SK-N-SH treated with all-trans-retinoic acid at 6 μM for 48 hours (cell line): ENCODE measurements around the gene MTHFD2L.
A peak's percentile ranks its signal among the peaks of the same experiment; 100 is the strongest.

Experiments used
- ATAC-seq: fragments of 200-7000 bp; cut with Tn5 transposase; 3 replicates; pipeline ENCODE4 v1.9.1; 2020; ENCODE audit warnings: mild to moderate bottlenecking, moderate library complexity
- ARNTL ChIP-seq: fragments of 450-650 bp; formaldehyde crosslinking; IDR thresholded peaks from 2 replicates; pipeline ENCODE4 v1.5.0; 2020; ENCODE audit warnings: low read depth, mild to moderate bottlenecking, moderate library complexity, borderline replicate concordance
- BACH2 ChIP-seq: fragments of 250-450 bp; sonication (Bioruptor Pico); IDR thresholded peaks from 2 replicates; pipeline ENCODE4 v1.9.0; 2021; ENCODE audit warnings: mild to moderate bottlenecking, borderline replicate concordance
- CREB5 ChIP-seq: fragments of 250-450 bp; sonication (Bioruptor Pico); IDR thresholded peaks from 2 replicates; pipeline ENCODE4 v1.5.1; 2020; ENCODE audit warnings: low read depth, mild to moderate bottlenecking, moderate library complexity
- CSDC2 ChIP-seq: fragments of 250-450 bp; sonication (Bioruptor Pico); IDR thresholded peaks from 2 replicates; pipeline ENCODE4 v1.5.0; 2020; ENCODE audit warnings: mild to moderate bottlenecking, moderate library complexity
- CSRNP3 ChIP-seq: fragments of 250-450 bp; sonication (Bioruptor Pico); IDR thresholded peaks from 2 replicates; pipeline ENCODE4 v1.5.1; 2021; ENCODE audit warnings: mild to moderate bottlenecking, moderate library complexity
- ESRRG ChIP-seq: fragments of 250-450 bp; sonication (Bioruptor Pico); IDR thresholded peaks from 2 replicates; pipeline ENCODE4 v1.6.1; 2021; ENCODE audit warnings: mild to moderate bottlenecking
- GLIS3 ChIP-seq: fragments of 250-450 bp; sonication (Bioruptor Pico); IDR thresholded peaks from 2 replicates; pipeline ENCODE4 v1.5.0; 2020; ENCODE audit warnings: mild to moderate bottlenecking, moderate library complexity
- OSR1 ChIP-seq: fragments of 250-450 bp; sonication (Bioruptor Pico); IDR thresholded peaks from 2 replicates; pipeline ENCODE4 v1.8.0; 2022; ENCODE audit warnings: moderate library complexity, mild to moderate bottlenecking, inconsistent platforms
- PATZ1 ChIP-seq: fragments of 250-450 bp; sonication (Bioruptor Pico); IDR thresholded peaks from 2 replicates; pipeline ENCODE4 v1.8.0; 2020; ENCODE audit warnings: mild to moderate bottlenecking, moderate library complexity, borderline replicate concordance
- POU6F1 ChIP-seq: fragments of 250-450 bp; sonication (Bioruptor Pico); IDR thresholded peaks from 2 replicates; pipeline ENCODE4 v1.8.0; 2021; ENCODE audit warnings: low read depth, mild to moderate bottlenecking, moderate library complexity, borderline replicate concordance
- PPARA ChIP-seq: fragments of 250-450 bp; sonication (Bioruptor Pico); IDR thresholded peaks from 2 replicates; pipeline ENCODE4 v1.5.0; 2020; ENCODE audit warnings: mild to moderate bottlenecking, borderline replicate concordance
- RARB ChIP-seq: fragments of 250-450 bp; sonication (Bioruptor Pico); IDR thresholded peaks from 2 replicates; pipeline ENCODE4 v1.8.0; 2021; ENCODE audit warnings: mild to moderate bottlenecking, moderate library complexity
- SNAI2 ChIP-seq: fragments of 250-450 bp; sonication (Bioruptor Pico); IDR thresholded peaks from 2 replicates; pipeline ENCODE4 v1.5.0; 2020; ENCODE audit warnings: mild to moderate bottlenecking, moderate library complexity
- TCF4 ChIP-seq: fragments of 250-450 bp; sonication (Bioruptor Pico); IDR thresholded peaks from 2 replicates; pipeline ENCODE4 v1.8.0; 2021; ENCODE audit warnings: mild to moderate bottlenecking, moderate library complexity, borderline replicate concordance
- TOX ChIP-seq: fragments of 250-450 bp; sonication (Bioruptor Pico); IDR thresholded peaks from 2 replicates; pipeline ENCODE4 v1.8.0; 2021; ENCODE audit warnings: mild to moderate bottlenecking, moderate library complexity, borderline replicate concordance
- TSHZ2 ChIP-seq: fragments of 250-450 bp; sonication (Bioruptor Pico); IDR thresholded peaks from 2 replicates; pipeline ENCODE4 v1.5.0; 2020; ENCODE audit warnings: mild to moderate bottlenecking, moderate library complexity
- ZFP3 ChIP-seq: fragments of 250-450 bp; sonication (Bioruptor Pico); IDR thresholded peaks from 2 replicates; pipeline ENCODE4 v1.5.0; 2020; ENCODE audit warnings: mild to moderate bottlenecking, moderate library complexity
- ZFP30 ChIP-seq: fragments of 450-650 bp; formaldehyde crosslinking; IDR thresholded peaks from 2 replicates; pipeline ENCODE4 v1.5.0; 2022; ENCODE audit warnings: mild to moderate bottlenecking, moderate library complexity
- ZNF8 ChIP-seq: fragments of 450-650 bp; formaldehyde crosslinking; IDR thresholded peaks from 2 replicates; pipeline ENCODE4 v1.5.0; 2020; ENCODE audit warnings: mild to moderate bottlenecking, moderate library complexity

MTHFD2L gene

GRCh38 chr4:74319470-74319869 lies 161.6 kb downstream of the MTHFD2L start (continued):
- TF ChIP-seq CSDC2 (CRISPR knock-in tag) (no peak), TSHZ2 (CRISPR knock-in tag) (no peak)

- ATAC-seq, result peak; percentile 97
- TF ChIP-seq ZFP3 (CRISPR knock-in tag) (no peak), RARB (no peak), CSRNP3 (CRISPR knock-in tag) (no peak), ZFP30 (CRISPR knock-in tag) (no peak), TCF4 (CRISPR knock-in tag) (no peak), TSHZ2 (CRISPR knock-in tag) (no peak), ZNF8 (CRISPR knock-in tag) (no peak), CREB5 (no peak), BACH2 (CRISPR knock-in tag) (no peak), PPARA (CRISPR knock-in tag) (no peak), ARNTL (no peak), ESRRG (CRISPR knock-in tag) (no peak), GLIS3 (no peak), TOX (CRISPR knock-in tag) (no peak), PATZ1 (CRISPR knock-in tag) (no peak)
These were observed 162.7 kb downstream of the MTHFD2L start for GRCh38 chr4:74320559-74321118.

GRCh38 chr4:74322301-74322700 lies 164.4 kb downstream of the MTHFD2L start:
- ATAC-seq, result no peak
- TF ChIP-seq CSDC2 (CRISPR knock-in tag), result no peak
- TF ChIP-seq POU6F1 (CRISPR knock-in tag), result no peak
- no peak for TF ChIP-seq SNAI2 (CRISPR knock-in tag)
- no peak for TF ChIP-seq ESRRG (CRISPR knock-in tag)
- TF ChIP-seq OSR1 (CRISPR knock-in tag), result no peak
- no peak for TF ChIP-seq TSHZ2 (CRISPR knock-in tag)
- TF ChIP-seq PATZ1 (CRISPR knock-in tag), result no peak
- no peak for TF ChIP-seq CREB5
- TF ChIP-seq ZNF8 (CRISPR knock-in tag), result no peak
